ENCODE data around the gene RAB27B. TPM values are rescaled to one million over a fixed set of nuclear protein-coding genes. Genes with fewer than 3 reads are reported as not detected.

RAB27B gene
- total RNA-seq, 2 experiments from 2014 or later, result 2.4 to 2.5 TPM

- Mint-ChIP-seq H3K36me3 (ENCODE audit: low read depth) (peaks cover 28% of the 10 kb centered on the region), H3K4me1 (ENCODE audit: low read depth) (peaks cover 3% of the 10 kb centered on the region), H3K4me3 (no peak overlapping the region), H3K27ac (no peak overlapping the region), H3K27me3 (no peaks in the 10 kb centered on the region), H3K9me3 (no peaks in the 10 kb centered on the region)
- no peak overlapping the region for H3K4me3 ChIP-seq (ENCODE audit: low read length)
- TF ChIP-seq CTCF (IDR thresholded peaks at IDR 0.05), result no peak
- H3K27me3 ChIP-seq (ENCODE audit: control insufficient read depth in 1 of 2, insufficient read depth in 2 of 2, low read length in 2 of 2), result no peaks in the 10 kb centered on the region
- no peak for DNase-seq
- POLR2A ChIA-PET, result no interaction called here
- no peak overlapping the region for H3K27ac ChIP-seq (ENCODE audit: low read depth in 1 of 2, low read length in 2 of 2)
- no peaks in the 10 kb centered on the region for H3K36me3 ChIP-seq (ENCODE audit: insufficient read depth, low read length)
- CTCF ChIA-PET, result interaction anchor here (1.0 kb wide), 1 partner anchor 16 kb away, joined by 3 read pairs; no protein-coding TSS in a partner anchor
- intact Hi-C loops (cut with DNase I, micrococcal nuclease), result no loop called here
- H3K9me3 ChIP-seq (ENCODE audit: control insufficient read depth in 1 of 2, insufficient read depth in 1 of 2, low read length in 2 of 2), result no peaks in the 10 kb centered on the region
- no peak for ATAC-seq (ENCODE audit: poor library complexity)
- H3K4me1 ChIP-seq (ENCODE audit: insufficient read depth, low read length), result no peaks in the 10 kb centered on the region
Measured at GRCh38 chr18:54878159-54878622, 49.9 kb downstream of the RAB27B start.

- H3K4me3 ChIP-seq (ENCODE audit: low read length), result no peak overlapping the region
- TF ChIP-seq CTCF (IDR thresholded peaks at IDR 0.05), result no peak
- DNase-seq, result no peak
- Mint-ChIP-seq H3K4me3 (no peak overlapping the region), H3K27me3 (no peaks in the 10 kb centered on the region), H3K27ac (no peak overlapping the region), H3K9me3 (no peaks in the 10 kb centered on the region), H3K36me3 (ENCODE audit: low read depth) (peaks cover 33% of the 10 kb centered on the region), H3K4me1 (ENCODE audit: low read depth) (no peaks in the 10 kb centered on the region)
- no peaks in the 10 kb centered on the region for H3K4me1 ChIP-seq (ENCODE audit: insufficient read depth, low read length)
- H3K27me3 ChIP-seq (ENCODE audit: control insufficient read depth in 1 of 2, insufficient read depth in 2 of 2, low read length in 2 of 2), result no peaks in the 10 kb centered on the region
- ATAC-seq (ENCODE audit: poor library complexity), result no peak
- H3K27ac ChIP-seq (ENCODE audit: low read depth in 1 of 2, low read length in 2 of 2), result no peak overlapping the region
- ChIA-PET CTCF (no interaction called here), POLR2A (no interaction called here)
- H3K9me3 ChIP-seq (ENCODE audit: control insufficient read depth in 1 of 2, insufficient read depth in 1 of 2, low read length in 2 of 2), result no peaks in the 10 kb centered on the region
- H3K36me3 ChIP-seq (ENCODE audit: insufficient read depth, low read length), result no peaks in the 10 kb centered on the region
- intact Hi-C loops (cut with DNase I, micrococcal nuclease), result no loop called here
Measured at GRCh38 chr18:54878659-54879358, 50.5 kb downstream of the RAB27B start.

- H3K4me1 ChIP-seq (ENCODE audit: insufficient read depth, low read length), result no peaks in the 10 kb centered on the region
- no peak overlapping the region for H3K27ac Mint-ChIP-seq
- H3K4me3 ChIP-seq (ENCODE audit: low read length), result no peak overlapping the region
- no peak overlapping the region for H3K27ac ChIP-seq (ENCODE audit: low read depth in 1 of 2, low read length in 2 of 2)
- POLR2A ChIA-PET, result no interaction called here
- peaks cover 38% of the 10 kb centered on the region for H3K36me3 Mint-ChIP-seq (ENCODE audit: low read depth)
- ATAC-seq (ENCODE audit: poor library complexity) (no peak), DNase-seq (no peak)
- no peaks in the 10 kb centered on the region for H3K36me3 ChIP-seq (ENCODE audit: insufficient read depth, low read length)
- H3K27me3 Mint-ChIP-seq, result no peaks in the 10 kb centered on the region
- H3K4me1 Mint-ChIP-seq (ENCODE audit: low read depth), result no peaks in the 10 kb centered on the region
- no peaks in the 10 kb centered on the region for H3K9me3 ChIP-seq (ENCODE audit: control insufficient read depth in 1 of 2, insufficient read depth in 1 of 2, low read length in 2 of 2)
- H3K9me3 Mint-ChIP-seq, result no peaks in the 10 kb centered on the region
- no peak for TF ChIP-seq CTCF (IDR thresholded peaks at IDR 0.05)
- H3K27me3 ChIP-seq (ENCODE audit: control insufficient read depth in 1 of 2, insufficient read depth in 2 of 2, low read length in 2 of 2), result no peaks in the 10 kb centered on the region
- CTCF ChIA-PET, result no interaction called here
- no peak overlapping the region for H3K4me3 Mint-ChIP-seq
- intact Hi-C loops (cut with DNase I, micrococcal nuclease), result no loop called here
Measured at GRCh38 chr18:54879691-54880090, 51.4 kb downstream of the RAB27B start.

All from CD4-positive, alpha-beta T cell (primary cell).